Measurements from ENCODE around the gene LRP6. TPM values are rescaled to one million over a fixed set of nuclear protein-coding genes. Genes with fewer than 3 reads are reported as not detected.
"Not testable (repeated sequence)": the region's sequence is repeated elsewhere in the genome, so short reads cannot be mapped to it uniquely, and the experiment has no call there.

Gene LRP6
- 44.6 and 48.0 TPM in 2 replicates for total RNA-seq (2014; rRNA removed; shearing (Covaris generic))

GRCh38 chr12:12266873-12267741, at the start of gene LRP6:
LRP6 (minus strand) TSS chr12:12267044; CDS start chr12:12266735, 309 bp downstream.
- Histone ChIP-seq H3K27me3 (ENCODE audit: control insufficient read depth, insufficient read depth, low read length) (no peaks in the 10 kb centered on the region), H3K4me3 (ENCODE audit: insufficient read depth, low read depth, low read length) (peak within 1 kb of the TSS; percentile 94), H3K36me3 (replicated peaks; ENCODE audit: control insufficient read depth, insufficient read depth, low read length) (no peaks in the 10 kb centered on the region)
- peak; percentile 96 for DNase-seq

- Histone ChIP-seq H3K27me3 (ENCODE audit: control insufficient read depth, insufficient read depth, low read length) (no peaks in the 10 kb centered on the region), H3K36me3 (replicated peaks; ENCODE audit: control insufficient read depth, insufficient read depth, low read length) (no peaks in the 10 kb centered on the region), H3K4me3 (ENCODE audit: insufficient read depth, low read depth, low read length) (no peak overlapping the region)
- no peak for DNase-seq
These were observed 49.0 kb upstream of the LRP6 start for GRCh38 chr12:12315838-12316237.

GRCh38 chr12:12310695-12311094, 43.9 kb upstream of the LRP6 start:
- DNase-seq; H3K4me3 ChIP-seq (ENCODE audit: insufficient read depth, low read depth, low read length); H3K27me3 ChIP-seq (ENCODE audit: control insufficient read depth, insufficient read depth, low read length); H3K36me3 ChIP-seq (replicated peaks; ENCODE audit: control insufficient read depth, insufficient read depth, low read length): not testable (repeated sequence)

GRCh38 chr12:12305568-12306300, 38.9 kb upstream of the LRP6 start:
- Histone ChIP-seq H3K4me3 (ENCODE audit: insufficient read depth, low read depth, low read length) (no peak overlapping the region), H3K27me3 (ENCODE audit: control insufficient read depth, insufficient read depth, low read length) (no peaks in the 10 kb centered on the region), H3K36me3 (replicated peaks; ENCODE audit: control insufficient read depth, insufficient read depth, low read length) (no peaks in the 10 kb centered on the region)
- no peak for DNase-seq

GRCh38 chr12:12302976-12303375, 36.1 kb upstream of the LRP6 start:
- H3K4me3 ChIP-seq (ENCODE audit: insufficient read depth, low read depth, low read length): no peak overlapping the region
- DNase-seq: no peak

GRCh38 chr12:12301122-12301521, 34.3 kb upstream of the LRP6 start:
- no peaks in the 10 kb centered on the region for H3K27me3 ChIP-seq (ENCODE audit: control insufficient read depth, insufficient read depth, low read length)
- H3K4me3 ChIP-seq (ENCODE audit: insufficient read depth, low read depth, low read length): no peak overlapping the region

More at GRCh38 chr12:12302976-12303375, 36.1 kb upstream of the LRP6 start:
- Histone ChIP-seq H3K27me3 (ENCODE audit: control insufficient read depth, insufficient read depth, low read length) (no peaks in the 10 kb centered on the region), H3K36me3 (replicated peaks; ENCODE audit: control insufficient read depth, insufficient read depth, low read length) (no peaks in the 10 kb centered on the region)

GRCh38 chr12:12297201-12297830, 30.5 kb upstream of the LRP6 start:
- no peak for DNase-seq
- Histone ChIP-seq H3K4me3 (ENCODE audit: insufficient read depth, low read depth, low read length) (no peak overlapping the region), H3K36me3 (replicated peaks; ENCODE audit: control insufficient read depth, insufficient read depth, low read length) (no peaks in the 10 kb centered on the region)

More at GRCh38 chr12:12301122-12301521, 34.3 kb upstream of the LRP6 start:
- H3K36me3 ChIP-seq (replicated peaks; ENCODE audit: control insufficient read depth, insufficient read depth, low read length): no peaks in the 10 kb centered on the region
- no peak for DNase-seq

GRCh38 chr12:12294215-12295005, 27.6 kb upstream of the LRP6 start:
- Histone ChIP-seq H3K4me3 (ENCODE audit: insufficient read depth, low read depth, low read length) (no peak overlapping the region), H3K36me3 (replicated peaks; ENCODE audit: control insufficient read depth, insufficient read depth, low read length) (no peaks in the 10 kb centered on the region), H3K27me3 (ENCODE audit: control insufficient read depth, insufficient read depth, low read length) (no peaks in the 10 kb centered on the region)
- peak; percentile 80 for DNase-seq

More at GRCh38 chr12:12297201-12297830, 30.5 kb upstream of the LRP6 start:
- no peaks in the 10 kb centered on the region for H3K27me3 ChIP-seq (ENCODE audit: control insufficient read depth, insufficient read depth, low read length)

- H3K4me3 ChIP-seq (ENCODE audit: insufficient read depth, low read depth, low read length): no peak overlapping the region
- H3K36me3 ChIP-seq (replicated peaks; ENCODE audit: control insufficient read depth, insufficient read depth, low read length): no peaks in the 10 kb centered on the region
- H3K27me3 ChIP-seq (ENCODE audit: control insufficient read depth, insufficient read depth, low read length): no peaks in the 10 kb centered on the region
- DNase-seq: no peak
These were observed 23.4 kb upstream of the LRP6 start for GRCh38 chr12:12290206-12290605.

- no peak overlapping the region for H3K4me3 ChIP-seq (ENCODE audit: insufficient read depth, low read depth, low read length)
- H3K36me3 ChIP-seq (replicated peaks; ENCODE audit: control insufficient read depth, insufficient read depth, low read length): no peaks in the 10 kb centered on the region
- DNase-seq: no peak
- no peaks in the 10 kb centered on the region for H3K27me3 ChIP-seq (ENCODE audit: control insufficient read depth, insufficient read depth, low read length)
These were observed 19.6 kb upstream of the LRP6 start for GRCh38 chr12:12286441-12286840.

GRCh38 chr12:12282761-12283425, 16.0 kb upstream of the LRP6 start:
- no peak overlapping the region for H3K4me3 ChIP-seq (ENCODE audit: insufficient read depth, low read depth, low read length)
- H3K27me3 ChIP-seq (ENCODE audit: control insufficient read depth, insufficient read depth, low read length): no peaks in the 10 kb centered on the region
- no peaks in the 10 kb centered on the region for H3K36me3 ChIP-seq (replicated peaks; ENCODE audit: control insufficient read depth, insufficient read depth, low read length)
- no peak for DNase-seq

- Histone ChIP-seq H3K27me3 (ENCODE audit: control insufficient read depth, insufficient read depth, low read length) (no peaks in the 10 kb centered on the region), H3K4me3 (ENCODE audit: insufficient read depth, low read depth, low read length) (no peak overlapping the region), H3K36me3 (replicated peaks; ENCODE audit: control insufficient read depth, insufficient read depth, low read length) (no peaks in the 10 kb centered on the region)
- no peak for DNase-seq
These were observed 15.4 kb upstream of the LRP6 start for GRCh38 chr12:12282202-12282601.

- DNase-seq: no peak
- Histone ChIP-seq H3K4me3 (ENCODE audit: insufficient read depth, low read depth, low read length) (no peak overlapping the region), H3K36me3 (replicated peaks; ENCODE audit: control insufficient read depth, insufficient read depth, low read length) (no peaks in the 10 kb centered on the region), H3K27me3 (ENCODE audit: control insufficient read depth, insufficient read depth, low read length) (no peaks in the 10 kb centered on the region)
These were observed 14.3 kb upstream of the LRP6 start for GRCh38 chr12:12281134-12281533.

All from H7 (cell line).